Astrocyte (in vitro differentiated cells and primary cell): Measurements from ENCODE around the gene GNAI2. TPM values are rescaled to one million over a fixed set of nuclear protein-coding genes. Genes with fewer than 3 reads are reported as not detected.

Experiments used
- DNase-seq: peaks from one replicate; pipeline ENCODE4 v3.0.0-alpha.2; 2010; ENCODE audit warnings: low read depth
- FAIRE-seq: peaks from 2 replicates; lab custom pipeline; 2011; peaks lifted over from hg19 to GRCh38; lab: Jason Lieb, UNC
- H2AFZ ChIP-seq: 2 replicates; pipeline ENCODE4 v1.6.0; 2012; ENCODE audit warnings: low read depth, low read length, inconsistent platforms
- H3K27ac ChIP-seq: 2 replicates; pipeline ENCODE4 v1.5.1; 2011; ENCODE audit warnings: low read depth, low read length, inconsistent platforms
- H3K27me3 ChIP-seq: 2 replicates; pipeline ENCODE4 v1.6.0; 2011; ENCODE audit warnings: low read length, inconsistent platforms; ENCODE audit not compliant: insufficient read depth
- H3K36me3 ChIP-seq: 2 replicates; pipeline ENCODE4 v1.5.1; 2011; ENCODE audit warnings: low read length, inconsistent platforms; ENCODE audit not compliant: insufficient read depth
- H3K4me1 ChIP-seq: 2 replicates; pipeline ENCODE4 v1.5.1; 2011; ENCODE audit warnings: low read length, inconsistent platforms; ENCODE audit not compliant: insufficient read depth
- H3K4me2 ChIP-seq: 2 replicates; pipeline ENCODE4 v1.6.0; 2012; ENCODE audit warnings: low read length, inconsistent platforms
- H3K4me3 ChIP-seq: 2 replicates; pipeline ENCODE4 v1.5.1; 2011; ENCODE audit warnings: low read depth, mild to moderate bottlenecking, low read length, inconsistent platforms; ENCODE audit not compliant: insufficient read depth
- H3K79me2 ChIP-seq: 2 replicates; pipeline ENCODE4 v1.6.0; 2012; ENCODE audit warnings: mild to moderate bottlenecking, low read length, inconsistent platforms; ENCODE audit not compliant: insufficient read depth
- H3K9ac ChIP-seq: 2 replicates; pipeline ENCODE4 v1.6.0; 2012; ENCODE audit warnings: mild to moderate bottlenecking, low read length, inconsistent platforms
- H3K9me3 ChIP-seq: 2 replicates; pipeline ENCODE4 v1.5.1; 2012; ENCODE audit warnings: low read depth, mild to moderate bottlenecking, low read length, inconsistent platforms; ENCODE audit not compliant: insufficient read depth
- H4K20me1 ChIP-seq: 2 replicates; pipeline ENCODE4 v1.6.0; 2012; ENCODE audit warnings: low read length, inconsistent platforms; ENCODE audit not compliant: insufficient read depth
- H3K27ac Mint-ChIP-seq: one replicate; pipeline ENCODE4 v1.8.0; 2021; ENCODE audit warnings: mild to moderate bottlenecking, mixed read lengths; ENCODE audit not compliant: unreplicated experiment
- H3K27me3 Mint-ChIP-seq: one replicate; pipeline ENCODE4 v1.8.0; 2021; ENCODE audit warnings: low read depth, mixed read lengths; ENCODE audit not compliant: unreplicated experiment
- H3K36me3 Mint-ChIP-seq: one replicate; pipeline ENCODE4 v1.8.0; 2021; ENCODE audit warnings: low read depth, mixed read lengths; ENCODE audit not compliant: unreplicated experiment
- H3K4me1 Mint-ChIP-seq: one replicate; pipeline ENCODE4 v1.8.0; 2021; ENCODE audit warnings: low read depth, mixed read lengths; ENCODE audit not compliant: unreplicated experiment
- H3K4me3 Mint-ChIP-seq: one replicate; pipeline ENCODE4 v1.8.0; 2021; ENCODE audit warnings: mild to moderate bottlenecking, moderate library complexity, mixed read lengths; ENCODE audit not compliant: unreplicated experiment
- H3K9me3 Mint-ChIP-seq: one replicate; pipeline ENCODE4 v1.8.0; 2021; ENCODE audit warnings: mild to moderate bottlenecking, mixed read lengths; ENCODE audit not compliant: unreplicated experiment
- CTCF ChIP-seq: IDR thresholded peaks from 2 replicates; pipeline ENCODE4 v1.5.1; 2011; ENCODE audit warnings: low read depth, mild to moderate bottlenecking, inconsistent platforms, low read length, moderate library complexity; ENCODE audit not compliant: insufficient read depth
- EZH2 ChIP-seq: IDR thresholded peaks from 2 replicates; pipeline ENCODE4 v1.6.1; 2012; ENCODE audit warnings: mild to moderate bottlenecking, low read length, inconsistent platforms; ENCODE audit not compliant: insufficient read depth
- total RNA-seq: library from RNA; stranded (reverse); gene quantifications from 2 replicates; pipeline ENCODE4 v1.2.1, GENCODE V29; 2021

GNAI2 gene
- total RNA-seq, 1 donor from 2014 or later, result 381 TPM

- Histone ChIP-seq H3K27ac (peak overlapping the region; percentile 67), H3K4me1 (peaks cover 49% of the 10 kb centered on the region), H3K9me3 (no peaks in the 10 kb centered on the region), H3K9ac (peak overlapping the region; percentile 58), H3K79me2 (no peaks in the 10 kb centered on the region), H2AFZ (no peak overlapping the region), H3K4me2 (peak overlapping the region; percentile 67), H4K20me1 (no peaks in the 10 kb centered on the region), H3K27me3 (no peaks in the 10 kb centered on the region), H3K4me3 (no peak overlapping the region), H3K36me3 (no peaks in the 10 kb centered on the region)
- peak overlapping the region; percentile 81 for H3K27ac Mint-ChIP-seq
- H3K36me3 Mint-ChIP-seq, result no peaks in the 10 kb centered on the region
- H3K4me1 Mint-ChIP-seq, result peaks cover 24% of the 10 kb centered on the region
- FAIRE-seq (no peak), DNase-seq (no peak)
- H3K27me3 Mint-ChIP-seq, result peaks cover 3% of the 10 kb centered on the region
- no peaks in the 10 kb centered on the region for H3K9me3 Mint-ChIP-seq
- no peak for TF ChIP-seq CTCF
- no peak for TF ChIP-seq EZH2
- H3K4me3 Mint-ChIP-seq, result no peak overlapping the region
These were observed 29.0 kb downstream of the GNAI2 start for GRCh38 chr3:50264964-50265485.

GRCh38 chr3:50265571-50265970, 29.6 kb downstream of the GNAI2 start:
- no peak overlapping the region for H2AFZ ChIP-seq
- DNase-seq (no peak), FAIRE-seq (no peak)
- no peaks in the 10 kb centered on the region for H3K27me3 ChIP-seq
- Mint-ChIP-seq H3K27ac (peak overlapping the region; percentile 47), H3K27me3 (peaks cover 3% of the 10 kb centered on the region), H3K36me3 (no peaks in the 10 kb centered on the region), H3K9me3 (no peaks in the 10 kb centered on the region), H3K4me3 (no peak overlapping the region), H3K4me1 (peaks cover 28% of the 10 kb centered on the region)
- H3K79me2 ChIP-seq, result no peaks in the 10 kb centered on the region
- H3K9me3 ChIP-seq, result no peaks in the 10 kb centered on the region
- no peak overlapping the region for H3K4me3 ChIP-seq
- no peaks in the 10 kb centered on the region for H3K36me3 ChIP-seq
- peak overlapping the region; percentile 58 for H3K9ac ChIP-seq
- no peak overlapping the region for H3K4me2 ChIP-seq
- TF ChIP-seq CTCF, result no peak
- TF ChIP-seq EZH2, result no peak
- H4K20me1 ChIP-seq, result no peaks in the 10 kb centered on the region
- H3K27ac ChIP-seq, result peak overlapping the region; percentile 67
- H3K4me1 ChIP-seq, result peaks cover 49% of the 10 kb centered on the region

GRCh38 chr3:50266017-50266416, 30.0 kb downstream of the GNAI2 start:
- Histone ChIP-seq H3K9ac (no peak overlapping the region), H3K4me1 (peaks cover 47% of the 10 kb centered on the region), H2AFZ (no peak overlapping the region), H3K79me2 (no peaks in the 10 kb centered on the region), H3K4me2 (no peak overlapping the region), H3K36me3 (no peaks in the 10 kb centered on the region), H3K27me3 (no peaks in the 10 kb centered on the region), H4K20me1 (no peaks in the 10 kb centered on the region), H3K4me3 (no peak overlapping the region), H3K27ac (no peak overlapping the region), H3K9me3 (no peaks in the 10 kb centered on the region)
- H3K4me1 Mint-ChIP-seq, result peaks cover 28% of the 10 kb centered on the region
- H3K27me3 Mint-ChIP-seq, result peaks cover 3% of the 10 kb centered on the region
- H3K27ac Mint-ChIP-seq, result peak overlapping the region; percentile 47
- FAIRE-seq (no peak), DNase-seq (no peak)
- TF ChIP-seq EZH2, result no peak
- no peak for TF ChIP-seq CTCF
- peak overlapping the region; percentile 34 for H3K4me3 Mint-ChIP-seq
- H3K36me3 Mint-ChIP-seq, result no peaks in the 10 kb centered on the region
- H3K9me3 Mint-ChIP-seq, result no peaks in the 10 kb centered on the region
